Mucosa of descending colon (tissue), 3 donors: ENCODE measurements around the gene CAPN9. TPM values are rescaled to one million over a fixed set of nuclear protein-coding genes. Genes with fewer than 3 reads are reported as not detected.
"Not testable (repeated sequence)": the region's sequence is repeated elsewhere in the genome, so short reads cannot be mapped to it uniquely, and the experiment has no call there.

Experiments used
- ATAC-seq: fragments of 200-7000 bp; cut with Tn5 transposase; one replicate; pipeline ENCODE4 v1.9.1; 2020; ENCODE audit warnings: mild to moderate bottlenecking, moderate library complexity
- DNase-seq, 3 donors: peaks; one replicate each; pipeline ENCODE4 v3.0.0-alpha.2; 2020
- H3K36me3 ChIP-seq: fragments of 200-600 bp; one replicate; pipeline ENCODE4 v1.8.0; 2021; ENCODE audit warnings: low read depth, mild to moderate bottlenecking
- H3K4me1 ChIP-seq: fragments of 200-600 bp; one replicate; pipeline ENCODE4 v1.8.0; 2021; ENCODE audit warnings: low read depth, mild to moderate bottlenecking
- H3K4me3 ChIP-seq: fragments of 200-600 bp; one replicate; pipeline ENCODE4 v1.8.0; 2021; ENCODE audit warnings: mild to moderate bottlenecking
- H3K9me3 ChIP-seq: fragments of 200-600 bp; one replicate; pipeline ENCODE4 v1.8.0; 2021; ENCODE audit warnings: mild to moderate bottlenecking
- CTCF ChIP-seq: fragments of 200-600 bp; IDR thresholded peaks from one replicate; pipeline ENCODE4 v1.8.0; 2022; ENCODE audit warnings: antibody characterized with exemption, mild to moderate bottlenecking
- intact Hi-C, 2 donors: fragments of 100-400 bp; cut with DNase I in 1 of 2; cut with micrococcal nuclease in 1 of 2; formaldehyde crosslinking; loops; one replicate each; pipeline versions ENCODE4 v1.11.0 to v1.11.1; 2022; cut with DNase I, micrococcal nuclease
- total RNA-seq, 3 donors: library from RNA; stranded (reverse); fragmentation: NEBNext Ultra II Directional in 2 of 3; extraction: Animal tissue kit (Norgen Biotek cat#: 25700) in 2 of 3; gene quantifications; one replicate each; pipeline versions ENCODE4 v1.2.1 to v1.2.4, GENCODE V29; 2021 to 2023
- donor health status: DM: no; HTN: no; CAD: no; lungs with moderate emphysema.
- donor health status: DM: no; HTN: no; CAD: no.
- donor health status: DM: no; HTN: yes; CAD: no.

CAPN9 gene
- total RNA-seq, 3 donors from 2014 or later: 11.4 to 30.8 (median 28.8) TPM

DNA sequence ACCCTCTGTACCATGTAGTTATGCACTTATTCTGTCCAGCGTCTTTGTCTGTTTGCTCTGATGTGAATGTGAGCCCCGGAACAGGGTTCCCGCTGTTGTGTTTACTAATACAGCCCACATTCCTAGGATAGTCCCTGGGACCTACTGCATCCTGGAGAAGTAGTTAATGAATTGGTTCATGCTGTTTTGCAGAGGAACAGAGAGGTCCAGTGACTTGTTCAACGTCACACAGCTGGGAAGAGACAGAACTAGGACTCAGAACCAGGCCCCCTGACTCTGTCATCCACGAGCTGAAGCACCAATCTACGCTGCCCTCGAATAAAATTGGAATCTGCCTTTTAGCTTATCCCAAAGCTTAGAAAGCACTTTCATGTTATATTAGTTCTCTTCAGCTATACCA lies 34.0 kb upstream of the CAPN9 start:
- H3K4me3 ChIP-seq: no peak overlapping the region

GRCh38 chr1:230713547-230713914 lies 33.7 kb upstream of the CAPN9 start:
- TF ChIP-seq CTCF: no peak
- Histone ChIP-seq H3K4me3 (no peak overlapping the region), H3K4me1 (peaks cover 5% of the 10 kb centered on the region), H3K36me3 (no peaks in the 10 kb centered on the region), H3K9me3 (no peaks in the 10 kb centered on the region)
- ATAC-seq (no peak), DNase-seq (no peak)
- intact Hi-C loops: no loop called here

More for the DNA sequence above, 34.0 kb upstream of the CAPN9 start:
- no peak for ATAC-seq
- intact Hi-C loops: no loop called here
- no peaks in the 10 kb centered on the region for H3K36me3 ChIP-seq
- peaks cover 9% of the 10 kb centered on the region for H3K4me1 ChIP-seq
- DNase-seq: no peak
- no peak for TF ChIP-seq CTCF
- no peaks in the 10 kb centered on the region for H3K9me3 ChIP-seq

GRCh38 chr1:230713915-230714764 lies 33.0 kb upstream of the CAPN9 start, which contains the start of gene AGT:
Gene AGT, minus strand, starts transcription at chr1:230714122. Its CDS starts 3,299 bp downstream, at chr1:230710823.
- no peak for TF ChIP-seq CTCF
- ATAC-seq: peak; percentile 69
- no peaks in the 10 kb centered on the region for H3K9me3 ChIP-seq
- H3K4me1 ChIP-seq: peaks cover 3% of the 10 kb centered on the region
- intact Hi-C loops: no loop called here
- H3K4me3 ChIP-seq: no peak within 1 kb of the TSS
- peak in 2 of 3 donors; percentile 46 to 50 for DNase-seq
- H3K36me3 ChIP-seq: no peaks in the 10 kb centered on the region

GRCh38 chr1:230715510-230715909 lies 31.7 kb upstream of the CAPN9 start:
- no peak for ATAC-seq
- no peak for DNase-seq
- TF ChIP-seq CTCF: no peak
- no peaks in the 10 kb centered on the region for H3K36me3 ChIP-seq
- H3K4me3 ChIP-seq: no peak overlapping the region
- H3K4me1 ChIP-seq: peaks cover 3% of the 10 kb centered on the region
- intact Hi-C loops: no loop called here
- H3K9me3 ChIP-seq: no peaks in the 10 kb centered on the region

- H3K36me3 ChIP-seq, ATAC-seq, H3K4me3 ChIP-seq, H3K4me1 ChIP-seq, H3K9me3 ChIP-seq, DNase-seq, intact Hi-C loops: not testable (repeated sequence)
Measured at GRCh38 chr1:230716453-230716852, 30.7 kb upstream of the CAPN9 start.

GRCh38 chr1:230717251-230717650 lies 29.9 kb upstream of the CAPN9 start:
- no peak overlapping the region for H3K4me3 ChIP-seq
- ATAC-seq (no peak), DNase-seq (no peak)
- peaks cover 3% of the 10 kb centered on the region for H3K4me1 ChIP-seq
- peaks cover 4% of the 10 kb centered on the region for H3K9me3 ChIP-seq
- no peaks in the 10 kb centered on the region for H3K36me3 ChIP-seq
- TF ChIP-seq CTCF: no peak
- intact Hi-C loops: no loop called here

DNA sequence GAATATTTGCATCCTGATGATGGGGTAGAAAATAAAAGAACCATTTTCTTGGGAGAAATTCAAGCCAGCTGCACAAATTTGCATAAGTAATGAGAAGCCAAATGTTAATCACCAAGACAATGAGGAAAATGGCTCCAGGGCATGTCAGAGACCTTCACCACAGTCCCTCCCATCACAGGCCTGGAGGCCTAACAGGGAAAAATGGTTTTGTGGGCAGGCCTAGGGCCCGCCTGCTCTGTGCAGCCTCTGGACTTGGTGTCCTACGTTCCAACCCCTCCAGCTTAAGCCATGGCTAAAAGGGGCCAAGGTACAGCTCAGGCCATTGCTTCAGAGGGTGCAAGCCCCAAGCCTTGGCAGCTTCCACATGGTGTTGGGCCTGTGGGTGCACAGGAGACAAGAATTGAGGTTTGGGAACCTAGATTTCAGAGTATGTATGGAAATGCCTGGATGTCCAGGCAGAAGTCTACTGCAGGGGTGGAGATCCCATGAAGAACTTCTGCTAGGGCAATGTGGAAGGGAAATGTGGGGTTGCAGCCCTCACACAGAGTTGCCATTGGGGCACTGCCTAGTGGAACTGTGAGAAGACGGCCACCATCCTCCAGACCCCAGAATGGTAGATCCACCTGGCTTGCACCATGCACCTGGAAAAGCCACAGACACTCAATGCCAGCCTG lies 25.2 kb upstream of the CAPN9 start:
- DNase-seq, H3K4me1 ChIP-seq, ATAC-seq, intact Hi-C loops, H3K9me3 ChIP-seq, H3K4me3 ChIP-seq, H3K36me3 ChIP-seq: not testable (repeated sequence)
